A549 (cell line): ENCODE data around the gene FOXO1. TPM values are rescaled to one million over a fixed set of nuclear protein-coding genes. Genes with fewer than 3 reads are reported as not detected.

Experiments
- ATAC-seq, 2 experiments: fragments of 200-7000 bp in 1 of 2; fragments of >200 bp in 1 of 2; cut with Nextera tagmentation in 1 of 2; cut with Tn5 transposase in 1 of 2; 3 replicates each; pipeline versions ENCODE4 v1.8.0 to v1.9.1; 2018 to 2020; ENCODE audit warnings: mild to moderate bottlenecking in 1 of 2, moderate library complexity in 1 of 2
- CTCF ChIA-PET: fragments of 300-600 bp; sonication (Branson Sonifier 250); formaldehyde crosslinking; extraction: SDS; loops from one replicate; lab custom pipeline; 2021; ENCODE audit warnings: antibody characterized with exemption, inconsistent platforms; lab: Yijun Ruan, JAX
- POLR2A ChIA-PET: fragments of 350-600 bp; formaldehyde crosslinking; extraction: SDS; loops from one replicate; lab custom pipeline; 2021; ENCODE audit warnings: antibody characterized with exemption, inconsistent platforms; lab: Yijun Ruan, JAX
- DNase-seq, 2 experiments: peaks; one replicate each; pipeline versions ENCODE4 v3.0.0 to v3.0.0-alpha.2; 2011 to 2016; ENCODE audit warnings: low read depth in 1 of 2, low spot score in 1 of 2
- FAIRE-seq: peaks from 2 replicates; lab custom pipeline; 2011; peaks lifted over from hg19 to GRCh38; lab: Jason Lieb, UNC
- H3K27ac ChIP-seq, 2 experiments: fragments of >200 bp; sonication (Bioruptor Twin); formaldehyde crosslinking; 3 replicates each; pipeline ENCODE4 v1.5.1; 2016 to 2017
- H3K4me1 ChIP-seq: fragments of >200 bp; sonication (Bioruptor Twin); formaldehyde crosslinking; 3 replicates; pipeline ENCODE4 v1.6.1; 2016
- H3K4me2 ChIP-seq: fragments of >200 bp; sonication (Bioruptor Twin); formaldehyde crosslinking; 3 replicates; pipeline ENCODE4 v1.6.1; 2016
- H3K4me3 ChIP-seq: fragments of >200 bp; sonication (Bioruptor Twin); formaldehyde crosslinking; 3 replicates; pipeline ENCODE4 v1.5.1; 2016
- H3K9me3 ChIP-seq: fragments of >200 bp; sonication (Bioruptor Twin); formaldehyde crosslinking; 3 replicates; pipeline ENCODE4 v1.6.1; 2016
- CHD2 ChIP-seq: fragments of 150-350 bp; IDR thresholded peaks from 2 replicates; pipeline ENCODE4 v1.6.1; 2014; ENCODE audit warnings: low read length; ENCODE audit not compliant: partially characterized antibody
- CHD4 ChIP-seq: fragments of 200-600 bp; sonication (generic); IDR thresholded peaks from 2 replicates; pipeline ENCODE4 v1.6.1; 2016; ENCODE audit warnings: antibody characterized with exemption, mild to moderate bottlenecking, borderline replicate concordance
- EHF ChIP-seq: fragments of 250-450 bp; sonication (Bioruptor Pico); IDR thresholded peaks from 2 replicates; pipeline ENCODE4 v1.5.0; 2020; ENCODE audit warnings: mild to moderate bottlenecking
- EHMT2 ChIP-seq: fragments of 200-600 bp; sonication (generic); IDR thresholded peaks from 2 replicates; pipeline ENCODE4 v1.6.1; 2016; ENCODE audit warnings: antibody characterized with exemption, low read depth, mild to moderate bottlenecking, moderate library complexity
- ESRRA ChIP-seq: fragments of 150-350 bp; IDR thresholded peaks from 2 replicates; pipeline ENCODE4 v1.6.1; 2014; ENCODE audit warnings: mild to moderate bottlenecking, low read length, borderline replicate concordance
- HDAC2 ChIP-seq: fragments of 200-600 bp; sonication (generic); IDR thresholded peaks from 2 replicates; pipeline ENCODE4 v1.6.1; 2016
- HOXA7 ChIP-seq: fragments of 250-450 bp; sonication (Bioruptor Pico); IDR thresholded peaks from 2 replicates; pipeline ENCODE4 v1.5.0; 2020; ENCODE audit warnings: mild to moderate bottlenecking, moderate library complexity
- HOXB5 ChIP-seq: fragments of 250-450 bp; sonication (Bioruptor Pico); IDR thresholded peaks from 2 replicates; pipeline ENCODE4 v1.5.0; 2020; ENCODE audit warnings: mild to moderate bottlenecking, moderate library complexity
- MAFK ChIP-seq: fragments of 450-650 bp; IDR thresholded peaks from 2 replicates; pipeline ENCODE4 v1.6.1; 2014; ENCODE audit not compliant: partially characterized antibody
- MYC ChIP-seq: IDR thresholded peaks from 2 replicates; pipeline ENCODE4 v1.6.1; 2012; ENCODE audit warnings: mild to moderate bottlenecking, inconsistent platforms, low read length, improper control_type of control experiment, borderline replicate concordance
- NFE2L2 ChIP-seq: fragments of 150-350 bp; conservative IDR thresholded peaks from 2 replicates; pipeline ENCODE4 v1.6.1; 2014; ENCODE audit warnings: low read length
- PHF8 ChIP-seq: fragments of 200-600 bp; sonication (generic); IDR thresholded peaks from 2 replicates; pipeline ENCODE4 v1.6.1; 2016; ENCODE audit warnings: low read depth, mild to moderate bottlenecking, antibody characterized with exemption, moderate library complexity, borderline replicate concordance
- POLR2AphosphoS2 ChIP-seq: conservative IDR thresholded peaks from 2 replicates; pipeline ENCODE4 v1.6.1; 2012; ENCODE audit warnings: low read length, improper control_type of control experiment, inconsistent platforms
- RARB ChIP-seq: fragments of 250-450 bp; sonication (Bioruptor Pico); IDR thresholded peaks from 2 replicates; pipeline ENCODE4 v1.8.0; 2021; ENCODE audit warnings: mild to moderate bottlenecking, moderate library complexity
- TFCP2L1 ChIP-seq: fragments of 250-450 bp; sonication (Bioruptor Pico); IDR thresholded peaks from 2 replicates; pipeline ENCODE4 v1.5.0; 2021; ENCODE audit warnings: mild to moderate bottlenecking
- WGBS: methylation state at CpG from one replicate; pipeline ENCODE4 v1.1.6; 2017; ENCODE audit errors: missing lambda C conversion rate; 5-methylcytosine and 5-hydroxymethylcytosine counted together
- polyA plus RNA-seq, 4 experiments: library from polyadenylated mRNA; depleted of rRNA in 3 of 4; stranded (reverse); fragments of >200 nt; fragmentation: RNase III in 1 of 4; extraction: RNeasy Plus Mini Kit Qiagen cat#74134 plus additional on column Dnase treatment in 1 of 4; gene quantifications; 2 replicates in 3 of 4; 3 replicates in 1 of 4; pipeline ENCODE4 v1.2.3, GENCODE V29; 2011 to 2017
- TF ChIP-seq, protein P1 (sequence below): fragments of >200 bp; sonication (Bioruptor Twin); formaldehyde crosslinking; IDR thresholded peaks from 3 replicates; pipeline ENCODE4 v1.6.1; 2016
- TF ChIP-seq, protein P2 (sequence below): fragments of 450-650 bp; IDR thresholded peaks from 2 replicates; pipeline ENCODE4 v1.6.1; 2014; ENCODE audit warnings: antibody characterized with exemption
- TF ChIP-seq, protein P3 (sequence below): fragments of 200-600 bp; sonication (generic); IDR thresholded peaks from 2 replicates; pipeline ENCODE4 v1.6.1; 2016; ENCODE audit warnings: antibody characterized with exemption, mild to moderate bottlenecking, moderate library complexity
- TF ChIP-seq, protein P4 (sequence below): IDR thresholded peaks from 2 replicates; pipeline ENCODE4 v1.6.1; 2012
- TF ChIP-seq, protein P5 (sequence below): fragments of 250-450 bp; sonication (Bioruptor Pico); IDR thresholded peaks from 2 replicates; pipeline ENCODE4 v1.5.0; 2020; ENCODE audit warnings: low read depth, mild to moderate bottlenecking, moderate library complexity

The FOXO1 gene
- polyA plus RNA-seq, 2 of the 4 experiments (the other 2 are of a cell fraction): 2.2 to 3.6 TPM

DNA sequence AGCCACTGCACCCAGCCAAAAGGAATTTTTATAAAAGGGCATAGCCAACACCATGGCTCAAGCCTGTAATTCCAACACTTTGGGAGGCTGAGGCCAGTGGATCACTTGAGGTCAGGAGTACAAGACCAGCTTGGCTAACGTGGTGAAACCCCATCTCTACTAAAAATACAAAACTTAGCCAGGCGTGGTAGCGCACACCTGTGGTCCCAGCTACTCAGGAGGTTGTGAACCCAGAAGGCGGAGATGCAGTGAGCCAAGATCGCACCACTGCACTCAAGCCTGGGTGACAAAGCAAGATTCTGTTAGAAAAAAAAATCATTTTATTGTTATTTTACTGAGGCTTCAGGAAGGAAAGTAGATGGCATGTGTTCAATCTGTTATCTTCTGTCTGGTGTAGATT is 31.3 kb upstream of the FOXO1 start:
- WGBS: 73% methylated on average over 5 of the region's 5 CpGs
- ChIA-PET CTCF (no interaction called here), POLR2A (no interaction called here)
- DNase-seq (no peak), ATAC-seq (no peak), FAIRE-seq (no peak)
- Histone ChIP-seq H3K4me3 (no peak overlapping the region), H3K9me3 (no peaks in the 10 kb centered on the region), H3K4me2 (no peak overlapping the region), H3K4me1 (no peaks in the 10 kb centered on the region), H3K27ac (no peak overlapping the region)
- TF ChIP-seq CHD4 (no peak), EHF (CRISPR knock-in tag) (no peak), HOXB5 (CRISPR knock-in tag) (no peak), POLR2AphosphoS2 (no peak), CHD2 (no peak), EHMT2 (no peak), PHF8 (no peak), HOXA7 (CRISPR knock-in tag) (no peak), HDAC2 (no peak)
- TF ChIP-seq, protein P1, sequence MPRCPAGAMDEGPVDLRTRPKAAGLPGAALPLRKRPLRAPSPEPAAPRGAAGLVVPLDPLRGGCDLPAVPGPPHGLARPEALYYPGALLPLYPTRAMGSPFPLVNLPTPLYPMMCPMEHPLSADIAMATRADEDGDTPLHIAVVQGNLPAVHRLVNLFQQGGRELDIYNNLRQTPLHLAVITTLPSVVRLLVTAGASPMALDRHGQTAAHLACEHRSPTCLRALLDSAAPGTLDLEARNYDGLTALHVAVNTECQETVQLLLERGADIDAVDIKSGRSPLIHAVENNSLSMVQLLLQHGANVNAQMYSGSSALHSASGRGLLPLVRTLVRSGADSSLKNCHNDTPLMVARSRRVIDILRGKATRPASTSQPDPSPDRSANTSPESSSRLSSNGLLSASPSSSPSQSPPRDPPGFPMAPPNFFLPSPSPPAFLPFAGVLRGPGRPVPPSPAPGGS: no peak

DNA sequence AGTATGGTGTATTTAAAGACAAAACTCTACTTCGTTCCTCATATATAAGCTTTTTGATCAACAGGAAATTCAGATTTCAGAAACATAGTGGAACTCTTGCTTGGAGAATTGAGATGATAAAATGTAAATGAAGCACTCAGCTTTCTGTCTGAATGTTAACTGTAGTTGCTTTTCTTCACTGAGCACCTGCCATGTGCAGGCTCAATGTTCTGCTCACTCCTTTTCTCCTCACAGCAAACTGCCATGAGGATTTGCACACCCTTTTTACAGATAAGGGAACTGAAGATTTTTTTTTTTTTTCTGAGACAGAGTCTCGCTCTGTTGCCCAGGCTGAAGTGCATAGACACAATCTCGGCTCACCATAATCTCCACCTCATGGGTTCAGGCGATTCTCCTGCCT is 28.0 kb upstream of the FOXO1 start:
- 32% methylated on average over 4 of the region's 4 CpGs for WGBS
- no peaks in the 10 kb centered on the region for H3K4me1 ChIP-seq
- DNase-seq (no peak), ATAC-seq (no peak), FAIRE-seq (no peak)
- H3K9me3 ChIP-seq: no peaks in the 10 kb centered on the region
- H3K4me3 ChIP-seq: no peak overlapping the region
- ChIA-PET POLR2A (interaction anchor here (0.6 kb wide), 1 partner anchor 186 kb away, joined by 3 read pairs; no protein-coding TSS in a partner anchor), CTCF (interaction anchor here (1.3 to 2.4 kb wide), 2 partner anchors 11 to 83 kb away, joined by 4 to 12 read pairs; no protein-coding TSS in a partner anchor)
- no peak overlapping the region for H3K27ac ChIP-seq
- TF ChIP-seq, protein P2, sequence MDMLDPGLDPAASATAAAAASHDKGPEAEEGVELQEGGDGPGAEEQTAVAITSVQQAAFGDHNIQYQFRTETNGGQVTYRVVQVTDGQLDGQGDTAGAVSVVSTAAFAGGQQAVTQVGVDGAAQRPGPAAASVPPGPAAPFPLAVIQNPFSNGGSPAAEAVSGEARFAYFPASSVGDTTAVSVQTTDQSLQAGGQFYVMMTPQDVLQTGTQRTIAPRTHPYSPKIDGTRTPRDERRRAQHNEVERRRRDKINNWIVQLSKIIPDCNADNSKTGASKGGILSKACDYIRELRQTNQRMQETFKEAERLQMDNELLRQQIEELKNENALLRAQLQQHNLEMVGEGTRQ: no peak
- no peak for TF ChIP-seq RARB
- TF ChIP-seq, protein P3, sequence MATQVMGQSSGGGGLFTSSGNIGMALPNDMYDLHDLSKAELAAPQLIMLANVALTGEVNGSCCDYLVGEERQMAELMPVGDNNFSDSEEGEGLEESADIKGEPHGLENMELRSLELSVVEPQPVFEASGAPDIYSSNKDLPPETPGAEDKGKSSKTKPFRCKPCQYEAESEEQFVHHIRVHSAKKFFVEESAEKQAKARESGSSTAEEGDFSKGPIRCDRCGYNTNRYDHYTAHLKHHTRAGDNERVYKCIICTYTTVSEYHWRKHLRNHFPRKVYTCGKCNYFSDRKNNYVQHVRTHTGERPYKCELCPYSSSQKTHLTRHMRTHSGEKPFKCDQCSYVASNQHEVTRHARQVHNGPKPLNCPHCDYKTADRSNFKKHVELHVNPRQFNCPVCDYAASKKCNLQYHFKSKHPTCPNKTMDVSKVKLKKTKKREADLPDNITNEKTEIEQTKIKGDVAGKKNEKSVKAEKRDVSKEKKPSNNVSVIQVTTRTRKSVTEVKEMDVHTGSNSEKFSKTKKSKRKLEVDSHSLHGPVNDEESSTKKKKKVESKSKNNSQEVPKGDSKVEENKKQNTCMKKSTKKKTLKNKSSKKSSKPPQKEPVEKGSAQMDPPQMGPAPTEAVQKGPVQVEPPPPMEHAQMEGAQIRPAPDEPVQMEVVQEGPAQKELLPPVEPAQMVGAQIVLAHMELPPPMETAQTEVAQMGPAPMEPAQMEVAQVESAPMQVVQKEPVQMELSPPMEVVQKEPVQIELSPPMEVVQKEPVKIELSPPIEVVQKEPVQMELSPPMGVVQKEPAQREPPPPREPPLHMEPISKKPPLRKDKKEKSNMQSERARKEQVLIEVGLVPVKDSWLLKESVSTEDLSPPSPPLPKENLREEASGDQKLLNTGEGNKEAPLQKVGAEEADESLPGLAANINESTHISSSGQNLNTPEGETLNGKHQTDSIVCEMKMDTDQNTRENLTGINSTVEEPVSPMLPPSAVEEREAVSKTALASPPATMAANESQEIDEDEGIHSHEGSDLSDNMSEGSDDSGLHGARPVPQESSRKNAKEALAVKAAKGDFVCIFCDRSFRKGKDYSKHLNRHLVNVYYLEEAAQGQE: no peak
- TF ChIP-seq MAFK: no peak
- TF ChIP-seq NFE2L2: no peak
- TF ChIP-seq TFCP2L1 (CRISPR knock-in tag): no peak
- no peak for TF ChIP-seq ESRRA
- no peak for TF ChIP-seq MYC
- TF ChIP-seq, protein P4, sequence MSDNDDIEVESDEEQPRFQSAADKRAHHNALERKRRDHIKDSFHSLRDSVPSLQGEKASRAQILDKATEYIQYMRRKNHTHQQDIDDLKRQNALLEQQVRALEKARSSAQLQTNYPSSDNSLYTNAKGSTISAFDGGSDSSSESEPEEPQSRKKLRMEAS: no peak
- TF ChIP-seq, protein P5, sequence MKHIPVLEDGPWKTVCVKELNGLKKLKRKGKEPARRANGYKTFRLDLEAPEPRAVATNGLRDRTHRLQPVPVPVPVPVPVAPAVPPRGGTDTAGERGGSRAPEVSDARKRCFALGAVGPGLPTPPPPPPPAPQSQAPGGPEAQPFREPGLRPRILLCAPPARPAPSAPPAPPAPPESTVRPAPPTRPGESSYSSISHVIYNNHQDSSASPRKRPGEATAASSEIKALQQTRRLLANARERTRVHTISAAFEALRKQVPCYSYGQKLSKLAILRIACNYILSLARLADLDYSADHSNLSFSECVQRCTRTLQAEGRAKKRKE (CRISPR knock-in tag): no peak
- TF ChIP-seq PHF8: no peak
- H3K4me2 ChIP-seq: no peak overlapping the region
